ENCODE results near the gene SLC22A2. TPM values are rescaled to one million over a fixed set of nuclear protein-coding genes. Genes with fewer than 3 reads are reported as not detected.

Gene SLC22A2
- polyA plus RNA-seq, 1 donor (not counting 4 experiments of a cell fraction or from before 2014, with no cell fraction given) = not detected

DNA sequence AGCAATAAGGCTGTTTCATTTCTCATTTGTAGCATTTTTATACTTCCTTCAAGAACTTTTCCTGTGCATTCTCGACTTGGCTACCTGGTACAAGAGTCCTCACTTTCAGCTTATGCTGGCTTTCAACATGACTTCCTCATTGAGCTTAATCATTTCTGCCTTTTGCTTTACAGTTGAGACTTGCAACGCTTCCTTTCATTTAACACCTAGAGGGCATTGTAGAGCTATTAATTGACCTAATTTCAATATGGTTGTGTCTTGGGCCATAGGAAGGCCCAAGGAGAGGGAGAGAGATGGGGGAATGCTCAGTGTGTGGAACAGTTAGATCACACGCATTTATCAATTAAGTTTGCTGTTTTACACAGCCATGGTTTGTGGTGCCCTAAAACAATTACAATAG lies 37.2 kb downstream of the SLC22A2 start:
- Histone ChIP-seq H3K4me1 (ENCODE audit: control insufficient read depth, extremely low read depth, insufficient read depth, low read length) (no peaks in the 10 kb centered on the region), H3K9me3 (ENCODE audit: control insufficient read depth, low read depth, low read length) (no peaks in the 10 kb centered on the region), H4K20me1 (ENCODE audit: control insufficient read depth, extremely low read depth, insufficient read depth, low read length) (no peaks in the 10 kb centered on the region), H3K4me3 (ENCODE audit: control insufficient read depth in 2 of 3, extremely low read depth in 1 of 3, insufficient read depth in 2 of 3, low read depth in 1 of 3, low read length in 3 of 3) (no peak overlapping the region), H3K9me1 (ENCODE audit: control insufficient read depth, extremely low read depth, insufficient read depth, low read length) (no peaks in the 10 kb centered on the region), H3K79me2 (ENCODE audit: control insufficient read depth, insufficient read depth, low read length) (no peaks in the 10 kb centered on the region), H3K4me2 (ENCODE audit: control insufficient read depth, extremely low read depth, insufficient read depth, low read depth, low read length) (no peak overlapping the region), H3K36me3 (ENCODE audit: control insufficient read depth in 2 of 2, extremely low read depth in 1 of 2, insufficient read depth in 2 of 2, low read length in 2 of 2) (no peaks in the 10 kb centered on the region), H3K9ac (ENCODE audit: control insufficient read depth, extremely low read depth, insufficient read depth, low read length) (no peak overlapping the region), H3K27ac (ENCODE audit: control insufficient read depth, insufficient read depth, low read length) (no peak overlapping the region), H3K27me3 (ENCODE audit: control insufficient read depth, extremely low read depth, insufficient read depth, low read length) (no peaks in the 10 kb centered on the region), H2AFZ (ENCODE audit: control insufficient read depth, low read length) (no peak overlapping the region)
- TF ChIP-seq EZH2 (IDR thresholded peaks at IDR 0.05; ENCODE audit: low read length) = no peak
- TF ChIP-seq, protein P1, sequence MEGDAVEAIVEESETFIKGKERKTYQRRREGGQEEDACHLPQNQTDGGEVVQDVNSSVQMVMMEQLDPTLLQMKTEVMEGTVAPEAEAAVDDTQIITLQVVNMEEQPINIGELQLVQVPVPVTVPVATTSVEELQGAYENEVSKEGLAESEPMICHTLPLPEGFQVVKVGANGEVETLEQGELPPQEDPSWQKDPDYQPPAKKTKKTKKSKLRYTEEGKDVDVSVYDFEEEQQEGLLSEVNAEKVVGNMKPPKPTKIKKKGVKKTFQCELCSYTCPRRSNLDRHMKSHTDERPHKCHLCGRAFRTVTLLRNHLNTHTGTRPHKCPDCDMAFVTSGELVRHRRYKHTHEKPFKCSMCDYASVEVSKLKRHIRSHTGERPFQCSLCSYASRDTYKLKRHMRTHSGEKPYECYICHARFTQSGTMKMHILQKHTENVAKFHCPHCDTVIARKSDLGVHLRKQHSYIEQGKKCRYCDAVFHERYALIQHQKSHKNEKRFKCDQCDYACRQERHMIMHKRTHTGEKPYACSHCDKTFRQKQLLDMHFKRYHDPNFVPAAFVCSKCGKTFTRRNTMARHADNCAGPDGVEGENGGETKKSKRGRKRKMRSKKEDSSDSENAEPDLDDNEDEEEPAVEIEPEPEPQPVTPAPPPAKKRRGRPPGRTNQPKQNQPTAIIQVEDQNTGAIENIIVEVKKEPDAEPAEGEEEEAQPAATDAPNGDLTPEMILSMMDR (optimal IDR thresholded peaks at IDR 0.05 in 1 of 3, IDR thresholded peaks at IDR 0.05 in 1 of 3, conservative IDR thresholded peaks at IDR 0.05 in 1 of 3; ENCODE audit: extremely low read depth in 1 of 3, insufficient read depth in 2 of 3, low read length in 3 of 3) = peak in 2 of 3 experiments; percentile 24 to 39
- FAIRE-seq = peak; percentile 79
- DNase-seq (ENCODE audit: low read depth, low spot score) = no peak
- dilution Hi-C loops (cut with MboI; ENCODE audit: extremely low pct_ligation_motif_present, low sequenced_read_pairs) = no loop called here

GRCh38 chr6:160218810-160219209 lies 39.8 kb downstream of the SLC22A2 start:
- Histone ChIP-seq H4K20me1 (ENCODE audit: control insufficient read depth, extremely low read depth, insufficient read depth, low read length) (no peaks in the 10 kb centered on the region), H3K27me3 (ENCODE audit: control insufficient read depth, extremely low read depth, insufficient read depth, low read length) (no peaks in the 10 kb centered on the region), H3K4me1 (ENCODE audit: control insufficient read depth, extremely low read depth, insufficient read depth, low read length) (no peaks in the 10 kb centered on the region), H3K36me3 (ENCODE audit: control insufficient read depth in 2 of 2, extremely low read depth in 1 of 2, insufficient read depth in 2 of 2, low read length in 2 of 2) (no peaks in the 10 kb centered on the region), H3K9me1 (ENCODE audit: control insufficient read depth, extremely low read depth, insufficient read depth, low read length) (no peaks in the 10 kb centered on the region), H3K9me3 (ENCODE audit: control insufficient read depth, low read depth, low read length) (peaks cover 6% of the 10 kb centered on the region), H3K4me2 (ENCODE audit: control insufficient read depth, extremely low read depth, insufficient read depth, low read depth, low read length) (no peak overlapping the region), H3K27ac (ENCODE audit: control insufficient read depth, insufficient read depth, low read length) (no peak overlapping the region), H3K79me2 (ENCODE audit: control insufficient read depth, insufficient read depth, low read length) (no peaks in the 10 kb centered on the region), H3K9ac (ENCODE audit: control insufficient read depth, extremely low read depth, insufficient read depth, low read length) (no peak overlapping the region), H2AFZ (ENCODE audit: control insufficient read depth, low read length) (no peak overlapping the region), H3K4me3 (ENCODE audit: control insufficient read depth in 2 of 3, extremely low read depth in 1 of 3, insufficient read depth in 2 of 3, low read depth in 1 of 3, low read length in 3 of 3) (no peak overlapping the region)
- dilution Hi-C loops (cut with MboI; ENCODE audit: extremely low pct_ligation_motif_present, low sequenced_read_pairs) = no loop called here
- TF ChIP-seq, protein P1 (optimal IDR thresholded peaks at IDR 0.05 in 1 of 3, IDR thresholded peaks at IDR 0.05 in 1 of 3, conservative IDR thresholded peaks at IDR 0.05 in 1 of 3; ENCODE audit: extremely low read depth in 1 of 3, insufficient read depth in 2 of 3, low read length in 3 of 3) = no peak
- FAIRE-seq (peak; percentile 58), DNase-seq (ENCODE audit: low read depth, low spot score) (no peak)

Measured in keratinocyte (primary cell).